HepG2 (cell line): Measurements from ENCODE around the gene SMARCA2. TPM values are rescaled to one million over a fixed set of nuclear protein-coding genes. Genes with fewer than 3 reads are reported as not detected.

Experiments used
- ATAC-seq: fragments of 200-7000 bp; cut with Tn5 transposase; 3 replicates; pipeline ENCODE4 v1.9.1; 2020; ENCODE audit warnings: mild to moderate bottlenecking, moderate library complexity
- BruUV-seq: library from RNA; stranded (reverse); fragments of 400-500 nt; replicated peaks from 2 replicates; lab custom pipeline; 2021; lab: Mats Ljungman, UMichigan
- CTCF ChIA-PET: fragments of 300-600 bp; formaldehyde crosslinking; extraction: SDS; loops from one replicate; lab custom pipeline; 2021; ENCODE audit warnings: low total read pairs, inconsistent platforms, low intra/inter-chr PET ratio; lab: Yijun Ruan, JAX
- POLR2A ChIA-PET: fragments of 350-600 bp; sonication (Branson Sonifier 250); formaldehyde crosslinking; loops from one replicate; lab custom pipeline; 2020; ENCODE audit warnings: antibody characterized with exemption, inconsistent platforms; lab: Yijun Ruan, JAX
- DNase-seq: peaks from one replicate; pipeline ENCODE4 v3.0.0-alpha.2; 2015; ENCODE audit warnings: low spot score
- FAIRE-seq: peaks from 3 replicates; lab custom pipeline; 2011; peaks lifted over from hg19 to GRCh38; lab: Jason Lieb, UNC
- H2AFZ ChIP-seq: one replicate; pipeline ENCODE4 v1.6.1; 2011; ENCODE audit warnings: low read length, inconsistent platforms
- H3K27ac ChIP-seq: fragments of 300-600 bp; 3 replicates; pipeline ENCODE4 v1.8.0; 2011; ENCODE audit warnings: mixed run types, mild to moderate bottlenecking, mixed read lengths, low read length, inconsistent platforms; ENCODE audit not compliant: insufficient read depth; ENCODE audit errors: extremely low read length
- H3K27me3 ChIP-seq, 2 experiments: fragments of 200-600 bp in 1 of 2; 2 replicates in 1 of 2; 3 replicates in 1 of 2; pipeline versions ENCODE4 v1.6.0 to v1.8.0; 2011; ENCODE audit warnings: low read length in 2 of 2, mild to moderate bottlenecking in 2 of 2, moderate library complexity in 2 of 2, inconsistent platforms in 1 of 2; ENCODE audit not compliant: insufficient read depth in 2 of 2, control insufficient read depth in 1 of 2
- H3K36me3 ChIP-seq, 2 experiments: fragments of 200-600 bp in 1 of 2; replicated peaks in 1 of 2; 2 replicates in 1 of 2; 3 replicates in 1 of 2; pipeline versions ENCODE4 v1.5.1 to v1.8.0; 2011; ENCODE audit warnings: low read length in 2 of 2, inconsistent platforms in 1 of 2; ENCODE audit not compliant: insufficient read depth in 2 of 2, control insufficient read depth in 1 of 2
- H3K4me1 ChIP-seq: 2 replicates; pipeline ENCODE4 v1.5.1; 2012; ENCODE audit warnings: low read length, inconsistent platforms; ENCODE audit not compliant: insufficient read depth
- H3K4me2 ChIP-seq: 2 replicates; pipeline ENCODE4 v1.6.0; 2011; ENCODE audit warnings: low read depth, low read length, inconsistent platforms
- H3K4me3 ChIP-seq, 3 experiments: fragments of 200-600 bp in 1 of 3; sonication (generic), shearing (Covaris generic) in 1 of 3; replicated peaks in 1 of 3; 2 replicates each; pipeline ENCODE4 v1.5.1; 2011 to 2016; ENCODE audit warnings: low read length in 3 of 3, inconsistent platforms in 2 of 3, low read depth in 2 of 3, mild to moderate bottlenecking in 2 of 3, control low read depth in 1 of 3, mixed read lengths in 1 of 3; ENCODE audit not compliant: insufficient read depth in 1 of 3
- H3K79me2 ChIP-seq: one replicate; pipeline ENCODE4 v1.6.1; 2011; ENCODE audit warnings: low read length, inconsistent platforms; ENCODE audit not compliant: insufficient read depth
- H3K9ac ChIP-seq: 2 replicates; pipeline ENCODE4 v1.6.0; 2011; ENCODE audit warnings: mild to moderate bottlenecking, low read depth, low read length, inconsistent platforms; ENCODE audit not compliant: insufficient read depth
- H3K9me3 ChIP-seq: 2 replicates; pipeline ENCODE4 v1.5.1; 2012; ENCODE audit warnings: mild to moderate bottlenecking, low read length
- H4K20me1 ChIP-seq: 2 replicates; pipeline ENCODE4 v1.6.0; 2011; ENCODE audit warnings: inconsistent platforms, mild to moderate bottlenecking, low read length, moderate library complexity; ENCODE audit not compliant: insufficient read depth
- CREB3 ChIP-seq: sonication (generic); formaldehyde crosslinking; IDR thresholded peaks from 2 replicates; pipeline ENCODE4 v1.5.0; 2020; ENCODE audit warnings: missing genetic modification reagents
- PCBP2 ChIP-seq: fragments of 200-400 bp; formaldehyde crosslinking; optimal IDR thresholded peaks from 2 replicates; pipeline ENCODE3; 2018; ENCODE audit warnings: low read length, low read depth; ENCODE audit not compliant: poor library complexity, severe bottlenecking
- RFX5 ChIP-seq: IDR thresholded peaks from 2 replicates; pipeline ENCODE4 v1.6.1; 2011; ENCODE audit warnings: low read depth, low read length, improper control_type of control experiment
- TBX3 ChIP-seq: fragments of 450-650 bp; IDR thresholded peaks from 2 replicates; pipeline ENCODE4 v1.6.1; 2017; ENCODE audit warnings: antibody characterized with exemption, mild to moderate bottlenecking, inconsistent platforms, borderline replicate concordance
- ZBTB37 ChIP-seq: sonication (generic); formaldehyde crosslinking; IDR thresholded peaks from 2 replicates; pipeline ENCODE4 v1.4.0; 2020; ENCODE audit warnings: mild to moderate bottlenecking, missing genetic modification reagents
- ZFP62 ChIP-seq: sonication (generic); formaldehyde crosslinking; IDR thresholded peaks from 2 replicates; pipeline ENCODE4 v1.4.0; 2020; ENCODE audit warnings: missing genetic modification reagents
- ZNF101 ChIP-seq: sonication (generic); formaldehyde crosslinking; IDR thresholded peaks from 2 replicates; pipeline ENCODE4 v1.4.0; 2020; ENCODE audit warnings: mild to moderate bottlenecking, low read depth, missing genetic modification reagents, borderline replicate concordance
- WGBS: methylation state at CpG from one replicate; pipeline ENCODE4 v1.1.6; 2017; ENCODE audit warnings: low lambda C conversion rate; 5-methylcytosine and 5-hydroxymethylcytosine counted together
- in situ Hi-C: cut with HindIII; loops from 2 replicates; pipeline ENCODE4 v1.10.0; 2017; ENCODE audit warnings: low pct_unique_long_range_greater_than_20kb; ENCODE audit not compliant: extremely low pct_ligation_motif_present
- intact Hi-C: fragments of 100-400 bp; cut with micrococcal nuclease; formaldehyde crosslinking; loops from one replicate; pipeline ENCODE4 v1.10.0; 2022; ENCODE audit not compliant: unreplicated experiment
- polyA plus RNA-seq, 8 experiments: library from polyadenylated mRNA; depleted of rRNA in 3 of 8; stranded (reverse) in 7 of 8; unstranded in 1 of 8; fragments of >200 nt; fragmentation: Illumina TruSeq in 4 of 8; extraction: Trizol in 4 of 8; gene quantifications; 2 replicates each; pipeline versions ENCODE4 v1.2.1 to v1.2.3, GENCODE V29; 2011 to 2016; ENCODE audit warnings: low read depth in 4 of 8, missing spikeins in 1 of 8, mixed read lengths in 1 of 8; ENCODE audit not compliant: insufficient read depth in 1 of 8
- total RNA-seq, 5 experiments: library from RNA; depleted of rRNA; stranded (reverse); fragments of >200 nt; fragmentation: Illumina TruSeq; extraction: Trizol; gene quantifications; 2 replicates each; pipeline ENCODE4 v1.2.3, GENCODE V29; 2016; ENCODE audit warnings: low read depth in 1 of 5

Gene SMARCA2
- total and polyA plus RNA-seq, 2 of the 13 experiments (the other 11 are each of a cell fraction or from before 2014, with no cell fraction given), result 22.5 to 23.7 TPM

GRCh38 chr9:2023532-2023931 lies 8.4 kb downstream of the SMARCA2 start:
- in situ Hi-C loops, result loop anchor here (25.0 kb wide), 1 partner anchor 814 kb away; the partner anchor contains the start of gene PUM3
- Histone ChIP-seq H2AFZ (no peak overlapping the region), H3K9me3 (no peaks in the 10 kb centered on the region), H3K27ac (no peak overlapping the region), H3K4me1 (peaks cover 25% of the 10 kb centered on the region), H4K20me1 (no peaks in the 10 kb centered on the region), H3K4me3 (no peak overlapping the region), H3K36me3 (no peaks in the 10 kb centered on the region), H3K79me2 (peaks cover 34% of the 10 kb centered on the region), H3K9ac (no peak overlapping the region), H3K27me3 (no peaks in the 10 kb centered on the region), H3K4me2 (no peak overlapping the region)
- POLR2A ChIA-PET, result no interaction called here
- FAIRE-seq, result no peak
- no TSS peak for BruUV-seq
- no peak for TF ChIP-seq ZNF101 (CRISPR knock-in tag)
- no peak for TF ChIP-seq ZFP62
- TF ChIP-seq PCBP2, result no peak
- TF ChIP-seq TBX3, result no peak
- TF ChIP-seq ZBTB37 (CRISPR knock-in tag), result no peak
- no peak for TF ChIP-seq RFX5
- no peak for TF ChIP-seq CREB3 (CRISPR knock-in tag)
- DNase-seq, result no peak
- intact Hi-C loops, result no loop called here
- no peak for ATAC-seq
- CTCF ChIA-PET, result no interaction called here
- WGBS, result 78% methylated on average over 5 of the region's 5 CpGs
